Natural killer cell (primary cell): ENCODE data around the gene RNF175. TPM values are rescaled to one million over a fixed set of nuclear protein-coding genes. Genes with fewer than 3 reads are reported as not detected.

Source experiments
- ATAC-seq, 3 donors: fragments of 150-1000 bp in 2 of 3; fragments of 200-7000 bp in 1 of 3; cut with Tn5 transposase; 1 replicate in 1 of 3; 2 replicates in 2 of 3; pipeline ENCODE4 v1.10.0; 2021; ENCODE audit warnings: mild to moderate bottlenecking in 2 of 3, moderate library complexity in 2 of 3
- DNase-seq, 2 donors: peaks; one replicate each; pipeline versions ENCODE4 v3.0.0 to v3.0.0-alpha.2; 2013 to 2021; ENCODE audit warnings: mixed read lengths in 1 of 2
- H3K27ac ChIP-seq: one replicate; pipeline ENCODE4 v1.5.1; 2013; ENCODE audit warnings: mild to moderate bottlenecking, low read length
- H3K27me3 ChIP-seq: one replicate; pipeline ENCODE4 v1.6.1; 2013; ENCODE audit warnings: low read length; ENCODE audit not compliant: control insufficient read depth, insufficient read depth
- H3K36me3 ChIP-seq: one replicate; pipeline ENCODE4 v1.6.1; 2013; ENCODE audit warnings: low read length; ENCODE audit not compliant: control insufficient read depth, insufficient read depth
- H3K4me1 ChIP-seq: one replicate; pipeline ENCODE4 v1.6.1; 2013; ENCODE audit warnings: low read length; ENCODE audit not compliant: control insufficient read depth, insufficient read depth
- H3K4me3 ChIP-seq: one replicate; pipeline ENCODE4 v1.5.1; 2013; ENCODE audit warnings: low read length
- H3K9me3 ChIP-seq: one replicate; pipeline ENCODE4 v1.6.1; 2013; ENCODE audit warnings: low read length; ENCODE audit not compliant: control insufficient read depth, insufficient read depth
- H3K27ac Mint-ChIP-seq, 2 donors: one replicate each; pipeline ENCODE4 v1.8.0; 2022; ENCODE audit warnings: mild to moderate bottlenecking in 2 of 2, mixed read lengths in 2 of 2, moderate library complexity in 1 of 2
- H3K27me3 Mint-ChIP-seq, 2 donors: one replicate each; pipeline ENCODE4 v1.8.0; 2022; ENCODE audit warnings: low read depth in 2 of 2, mixed read lengths in 2 of 2
- H3K36me3 Mint-ChIP-seq: one replicate; pipeline ENCODE4 v1.8.0; 2022; ENCODE audit warnings: mixed read lengths
- H3K4me1 Mint-ChIP-seq, 2 donors: one replicate each; pipeline ENCODE4 v1.8.0; 2022; ENCODE audit warnings: mixed read lengths in 2 of 2
- H3K4me3 Mint-ChIP-seq: one replicate; pipeline ENCODE4 v1.8.0; 2022; ENCODE audit warnings: mild to moderate bottlenecking, moderate library complexity, mixed read lengths
- H3K9me3 Mint-ChIP-seq, 2 donors: one replicate each; pipeline ENCODE4 v1.8.0; 2022; ENCODE audit warnings: mixed read lengths in 2 of 2
- WGBS: methylation state at CpG from one replicate; pipeline ENCODE4 v1.1.7; 2013; ENCODE audit warnings: missing lambda C conversion rate; ENCODE audit not compliant: insufficient coverage; 5-methylcytosine and 5-hydroxymethylcytosine counted together
- intact Hi-C: fragments of 100-400 bp; cut with micrococcal nuclease; formaldehyde crosslinking; loops from one replicate; pipeline ENCODE4 v1.14.2; 2022
- total RNA-seq, 4 donors: library from RNA; stranded (reverse); fragments of 120-200 nt in 1 of 4; gene quantifications; one replicate each; pipeline versions ENCODE4 v1.2.3 to v1.2.4, GENCODE V29; 2013 to 2022
- TF ChIP-seq, protein P1 (sequence below): fragments of 200-600 bp; IDR thresholded peaks from one replicate; pipeline ENCODE4 v1.8.0; 2022; ENCODE audit warnings: antibody characterized with exemption

Gene RNF175
- total RNA-seq, 3 donors from 2014 or later (not counting 1 experiment from before 2014, with no cell fraction given), result 0.07 TPM; not detected in 2

DNA sequence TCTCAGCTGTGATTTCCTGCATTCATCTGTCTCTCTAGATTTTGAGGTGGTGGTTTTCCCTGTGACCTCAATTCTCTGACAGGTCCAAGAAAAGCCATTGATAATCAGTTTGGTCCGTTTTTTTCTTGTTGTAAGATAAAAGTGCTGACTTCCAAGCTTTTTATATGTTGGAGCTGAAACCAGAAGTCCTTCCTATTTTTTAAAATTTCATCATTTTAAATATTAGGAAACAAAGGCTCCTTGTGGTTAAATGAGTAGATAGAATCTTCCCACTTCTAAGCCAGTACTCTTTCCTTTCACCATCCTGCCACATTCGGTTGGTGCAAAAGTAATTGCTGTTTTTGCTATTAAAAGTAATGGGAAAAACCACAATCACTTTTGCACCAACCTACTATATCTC, 18.3 kb downstream of the RNF175 start:
- TF ChIP-seq, protein P1, sequence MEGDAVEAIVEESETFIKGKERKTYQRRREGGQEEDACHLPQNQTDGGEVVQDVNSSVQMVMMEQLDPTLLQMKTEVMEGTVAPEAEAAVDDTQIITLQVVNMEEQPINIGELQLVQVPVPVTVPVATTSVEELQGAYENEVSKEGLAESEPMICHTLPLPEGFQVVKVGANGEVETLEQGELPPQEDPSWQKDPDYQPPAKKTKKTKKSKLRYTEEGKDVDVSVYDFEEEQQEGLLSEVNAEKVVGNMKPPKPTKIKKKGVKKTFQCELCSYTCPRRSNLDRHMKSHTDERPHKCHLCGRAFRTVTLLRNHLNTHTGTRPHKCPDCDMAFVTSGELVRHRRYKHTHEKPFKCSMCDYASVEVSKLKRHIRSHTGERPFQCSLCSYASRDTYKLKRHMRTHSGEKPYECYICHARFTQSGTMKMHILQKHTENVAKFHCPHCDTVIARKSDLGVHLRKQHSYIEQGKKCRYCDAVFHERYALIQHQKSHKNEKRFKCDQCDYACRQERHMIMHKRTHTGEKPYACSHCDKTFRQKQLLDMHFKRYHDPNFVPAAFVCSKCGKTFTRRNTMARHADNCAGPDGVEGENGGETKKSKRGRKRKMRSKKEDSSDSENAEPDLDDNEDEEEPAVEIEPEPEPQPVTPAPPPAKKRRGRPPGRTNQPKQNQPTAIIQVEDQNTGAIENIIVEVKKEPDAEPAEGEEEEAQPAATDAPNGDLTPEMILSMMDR, result no peak
- peaks cover 13 to 39% of the 10 kb centered on the region in 2 donors for H3K27me3 Mint-ChIP-seq
- no peaks in the 10 kb centered on the region for H3K4me1 ChIP-seq
- peaks cover 5 to 7% of the 10 kb centered on the region in 2 donors for H3K9me3 Mint-ChIP-seq
- H3K27ac ChIP-seq, result no peak overlapping the region
- DNase-seq (no peak), ATAC-seq (no peak)
- H3K9me3 ChIP-seq, result peaks cover 6% of the 10 kb centered on the region
- H3K27me3 ChIP-seq, result no peaks in the 10 kb centered on the region
- H3K4me3 ChIP-seq, result no peak overlapping the region
- intact Hi-C loops, result no loop called here
- H3K4me1 Mint-ChIP-seq, result no peaks in the 10 kb centered on the region
- no peaks in the 10 kb centered on the region for H3K36me3 ChIP-seq
- H3K4me3 Mint-ChIP-seq, result no peak overlapping the region
- peaks cover 7% of the 10 kb centered on the region for H3K36me3 Mint-ChIP-seq
- WGBS, result 71% methylated on average over 1 of the region's 2 CpGs
- no peak overlapping the region for H3K27ac Mint-ChIP-seq

DNA sequence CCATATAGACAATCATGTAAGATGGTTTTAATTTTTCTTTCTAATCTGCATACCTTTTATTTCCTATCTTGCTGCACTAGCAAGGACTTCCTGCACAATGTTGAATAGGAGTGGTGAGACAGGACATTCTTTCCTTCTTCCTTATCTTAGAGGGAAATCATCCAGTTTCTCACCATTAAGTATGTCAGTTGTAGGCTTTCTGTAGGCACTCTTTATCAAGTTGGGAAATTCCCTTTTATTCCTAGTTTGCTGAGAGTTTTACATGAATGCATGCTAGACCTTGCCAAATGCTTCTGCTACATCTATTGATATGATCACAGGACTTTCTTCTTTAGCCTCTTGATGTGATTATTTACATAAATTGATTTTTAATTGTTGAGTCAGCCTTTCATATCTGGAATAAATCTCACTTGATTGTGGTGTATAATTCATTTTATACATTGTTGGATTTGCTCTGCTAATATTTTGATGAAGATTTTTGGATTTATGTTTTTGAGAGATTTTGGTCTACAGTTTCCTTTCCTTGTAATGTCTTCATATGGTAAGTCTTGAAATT, 23.8 kb downstream of the RNF175 start:
- intact Hi-C loops, result no loop called here
- Mint-ChIP-seq H3K4me3 (no peak overlapping the region), H3K36me3 (peaks cover 7% of the 10 kb centered on the region), H3K4me1 (no peaks in the 10 kb centered on the region), H3K27ac (no peak overlapping the region), H3K9me3 (peaks cover 5 to 7% of the 10 kb centered on the region in 2 donors), H3K27me3 (peaks cover 18 to 41% of the 10 kb centered on the region in 2 donors)
- H3K36me3 ChIP-seq, result no peaks in the 10 kb centered on the region
- TF ChIP-seq, protein P1, result no peak
- no peaks in the 10 kb centered on the region for H3K4me1 ChIP-seq
- ATAC-seq (no peak), DNase-seq (no peak)
- H3K4me3 ChIP-seq, result no peak overlapping the region
- no peak overlapping the region for H3K27ac ChIP-seq
- peaks cover 4% of the 10 kb centered on the region for H3K27me3 ChIP-seq
- H3K9me3 ChIP-seq, result peaks cover 2% of the 10 kb centered on the region

DNA sequence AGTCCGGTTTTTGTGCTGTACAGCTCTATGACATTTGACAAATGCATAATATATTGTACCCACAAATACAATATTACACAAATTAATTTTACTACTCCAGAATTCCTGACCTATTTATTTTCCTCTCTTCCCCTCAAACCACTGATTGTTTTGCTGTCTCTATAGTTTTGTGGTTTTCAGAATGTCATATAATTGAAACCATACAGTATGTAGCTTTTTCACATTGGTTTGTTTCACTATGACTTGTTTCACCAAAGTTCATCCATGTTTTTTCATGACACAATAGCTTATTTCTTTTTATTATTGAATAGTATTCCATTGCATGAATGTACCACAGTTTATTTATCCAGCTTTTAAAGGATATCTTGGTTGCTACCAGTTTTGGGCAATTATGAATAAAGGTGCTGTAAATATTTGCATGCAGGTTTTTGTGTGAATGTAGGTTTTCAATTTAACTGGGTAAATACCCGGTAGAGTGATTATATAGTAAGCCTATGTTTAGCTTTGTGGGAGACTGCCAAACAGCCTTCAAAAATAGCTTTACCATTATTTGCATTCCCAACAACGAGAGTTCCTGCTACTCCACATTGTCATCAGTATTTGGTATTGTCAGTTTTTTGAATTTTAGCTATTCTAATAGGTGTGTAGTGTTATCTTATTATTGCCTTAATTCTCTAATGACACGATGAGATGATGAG, 25.9 kb downstream of the RNF175 start:
- H3K36me3 ChIP-seq, result no peaks in the 10 kb centered on the region
- Mint-ChIP-seq H3K27me3 (peaks cover 8 to 23% of the 10 kb centered on the region in 2 donors), H3K36me3 (no peaks in the 10 kb centered on the region), H3K9me3 (peaks cover 0 to 2% of the 10 kb centered on the region in 2 donors), H3K27ac (no peak overlapping the region), H3K4me1 (no peaks in the 10 kb centered on the region), H3K4me3 (no peak overlapping the region)
- H3K4me3 ChIP-seq, result no peak overlapping the region
- TF ChIP-seq, protein P1, result no peak
- ATAC-seq, result no peak
- no peaks in the 10 kb centered on the region for H3K9me3 ChIP-seq
- DNase-seq, result no peak
- H3K27me3 ChIP-seq, result peaks cover 4% of the 10 kb centered on the region
- intact Hi-C loops, result no loop called here
- 73% methylated on average over 2 of the region's 4 CpGs for WGBS
- no peak overlapping the region for H3K27ac ChIP-seq
- H3K4me1 ChIP-seq, result peaks cover 4% of the 10 kb centered on the region
